Measurements from ENCODE around the gene RBMXL2. TPM values are rescaled to one million over a fixed set of nuclear protein-coding genes. Genes with fewer than 3 reads are reported as not detected.

RBMXL2 gene
- total RNA-seq, 1 donor from 2014 or later, result not detected

DNA sequence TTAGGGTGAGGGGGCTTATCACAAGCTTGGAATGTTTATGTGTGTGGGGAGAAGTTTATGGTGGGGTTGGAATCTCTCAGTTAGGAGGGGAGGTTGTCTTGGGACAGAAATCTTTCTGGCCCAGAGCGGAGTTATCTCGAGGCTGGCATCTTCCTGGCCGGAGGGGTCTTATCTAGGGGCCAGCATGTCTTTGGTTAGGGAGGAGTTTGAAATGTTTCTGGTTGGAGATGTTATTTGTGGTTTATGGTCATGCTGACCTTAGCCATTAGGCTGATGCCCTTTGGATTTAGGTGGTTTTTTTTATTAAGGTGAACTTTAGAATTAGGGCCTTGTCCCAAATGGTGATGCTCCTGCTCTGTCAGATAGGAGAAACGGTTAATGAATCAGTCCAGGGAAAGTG lies 7.9 kb upstream of the RBMXL2 start:
- TF ChIP-seq, protein P1, sequence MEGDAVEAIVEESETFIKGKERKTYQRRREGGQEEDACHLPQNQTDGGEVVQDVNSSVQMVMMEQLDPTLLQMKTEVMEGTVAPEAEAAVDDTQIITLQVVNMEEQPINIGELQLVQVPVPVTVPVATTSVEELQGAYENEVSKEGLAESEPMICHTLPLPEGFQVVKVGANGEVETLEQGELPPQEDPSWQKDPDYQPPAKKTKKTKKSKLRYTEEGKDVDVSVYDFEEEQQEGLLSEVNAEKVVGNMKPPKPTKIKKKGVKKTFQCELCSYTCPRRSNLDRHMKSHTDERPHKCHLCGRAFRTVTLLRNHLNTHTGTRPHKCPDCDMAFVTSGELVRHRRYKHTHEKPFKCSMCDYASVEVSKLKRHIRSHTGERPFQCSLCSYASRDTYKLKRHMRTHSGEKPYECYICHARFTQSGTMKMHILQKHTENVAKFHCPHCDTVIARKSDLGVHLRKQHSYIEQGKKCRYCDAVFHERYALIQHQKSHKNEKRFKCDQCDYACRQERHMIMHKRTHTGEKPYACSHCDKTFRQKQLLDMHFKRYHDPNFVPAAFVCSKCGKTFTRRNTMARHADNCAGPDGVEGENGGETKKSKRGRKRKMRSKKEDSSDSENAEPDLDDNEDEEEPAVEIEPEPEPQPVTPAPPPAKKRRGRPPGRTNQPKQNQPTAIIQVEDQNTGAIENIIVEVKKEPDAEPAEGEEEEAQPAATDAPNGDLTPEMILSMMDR (IDR thresholded peaks at IDR 0.05), result no peak
- Histone ChIP-seq H3K36me3 (no peaks in the 10 kb centered on the region), H3K4me1 (no peaks in the 10 kb centered on the region), H3K27ac (no peak overlapping the region), H3K4me3 (no peak overlapping the region), H3K9me3 (no peaks in the 10 kb centered on the region), H3K27me3 (ENCODE audit: low read depth) (peaks cover 6% of the 10 kb centered on the region)
- DNase-seq (no peak), ATAC-seq (no peak)
- intact Hi-C loops (cut with DNase I), result no loop called here

DNA sequence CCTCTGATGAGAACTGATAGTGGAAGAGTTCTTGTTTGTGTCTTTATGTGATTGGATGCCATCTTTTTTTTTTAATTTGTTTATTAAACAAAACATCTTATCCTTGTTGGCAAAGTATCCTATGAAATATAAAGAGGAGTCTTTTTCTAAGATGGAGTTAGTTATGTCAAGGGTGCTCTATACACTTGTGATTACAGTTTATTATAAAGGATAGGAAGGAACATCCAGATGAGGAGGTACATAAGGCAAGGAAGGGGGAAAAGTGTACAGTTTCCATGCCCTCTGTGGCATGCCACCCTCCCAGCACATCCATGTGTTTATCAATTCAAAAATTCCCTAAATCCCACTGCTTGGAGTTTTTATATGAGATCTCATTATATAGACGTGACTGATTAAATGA lies 7.4 kb upstream of the RBMXL2 start:
- no peak for DNase-seq
- intact Hi-C loops (cut with DNase I), result no loop called here

DNA sequence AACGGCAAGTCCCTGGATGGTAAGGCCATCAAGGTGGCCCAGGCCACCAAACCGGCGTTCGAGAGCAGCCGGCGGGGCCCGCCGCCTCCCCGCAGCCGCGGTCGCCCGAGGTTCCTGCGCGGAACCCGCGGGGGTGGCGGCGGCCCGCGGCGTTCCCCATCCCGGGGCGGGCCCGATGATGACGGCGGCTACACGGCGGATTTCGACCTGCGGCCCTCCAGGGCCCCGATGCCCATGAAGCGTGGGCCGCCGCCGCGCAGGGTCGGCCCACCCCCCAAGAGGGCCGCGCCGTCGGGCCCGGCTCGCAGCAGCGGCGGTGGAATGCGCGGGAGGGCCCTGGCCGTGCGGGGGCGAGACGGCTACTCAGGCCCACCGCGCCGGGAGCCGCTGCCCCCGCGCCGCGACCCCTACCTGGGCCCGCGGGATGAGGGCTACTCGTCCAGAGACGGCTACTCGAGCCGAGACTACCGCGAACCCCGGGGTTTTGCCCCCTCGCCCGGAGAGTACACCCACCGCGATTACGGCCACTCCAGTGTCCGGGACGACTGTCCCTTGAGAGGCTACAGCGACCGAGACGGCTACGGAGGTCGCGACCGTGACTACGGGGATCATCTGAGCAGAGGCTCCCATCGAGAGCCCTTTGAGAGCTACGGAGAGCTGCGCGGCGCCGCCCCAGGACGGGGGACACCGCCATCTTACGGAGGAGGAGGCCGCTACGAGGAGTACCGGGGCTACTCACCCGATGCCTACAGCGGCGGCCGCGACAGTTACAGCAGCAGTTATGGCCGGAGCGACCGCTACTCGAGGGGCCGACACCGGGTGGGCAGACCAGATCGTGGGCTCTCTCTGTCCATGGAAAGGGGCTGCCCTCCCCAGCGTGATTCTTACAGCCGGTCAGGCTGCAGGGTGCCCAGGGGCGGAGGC lies 792 bp downstream of the RBMXL2 start:
- no peak for ATAC-seq
- TF ChIP-seq, protein P1 (IDR thresholded peaks at IDR 0.05), result no peak
- intact Hi-C loops (cut with DNase I), result no loop called here

More for the DNA sequence above, 7.4 kb upstream of the RBMXL2 start:
- Histone ChIP-seq H3K27ac (no peak overlapping the region), H3K4me3 (no peak overlapping the region), H3K9me3 (no peaks in the 10 kb centered on the region), H3K27me3 (ENCODE audit: low read depth) (peaks cover 6% of the 10 kb centered on the region), H3K36me3 (no peaks in the 10 kb centered on the region), H3K4me1 (no peaks in the 10 kb centered on the region)
- TF ChIP-seq, protein P1 (IDR thresholded peaks at IDR 0.05), result no peak
- no peak for ATAC-seq

DNA sequence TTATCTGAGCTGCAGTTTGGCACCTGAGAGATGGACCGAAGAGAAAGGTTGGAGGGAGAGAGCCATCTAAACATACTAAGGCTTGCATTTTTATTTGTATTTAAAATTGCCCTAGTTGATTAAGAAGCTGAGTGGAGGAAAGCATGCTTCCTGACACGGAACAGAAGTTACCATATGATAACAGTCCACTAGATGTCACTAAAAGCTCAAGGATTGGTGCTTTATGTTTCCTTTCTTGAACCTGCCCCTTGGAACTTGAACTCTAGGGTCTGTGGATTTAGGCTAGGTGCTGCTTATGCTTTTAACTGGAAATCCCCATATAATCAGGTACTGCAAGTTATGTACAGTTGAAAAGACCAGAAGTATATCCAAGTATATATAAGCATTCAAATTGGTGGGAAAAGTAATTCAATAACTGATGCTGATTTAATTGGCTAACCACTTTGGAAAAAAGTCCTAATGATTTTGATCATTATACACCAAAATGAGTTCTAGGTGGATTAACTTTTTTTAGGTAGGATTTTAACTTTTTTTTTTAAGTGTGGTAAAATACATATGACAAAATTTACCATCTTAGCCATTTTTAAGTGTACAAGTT lies 9.5 kb downstream of the RBMXL2 start:
- peak; percentile 53 to 63 for ATAC-seq
- no peak overlapping the region for H3K27ac ChIP-seq
- intact Hi-C loops (cut with DNase I), result no loop called here

More for the DNA sequence above, 792 bp downstream of the RBMXL2 start:
- H3K27ac ChIP-seq, result no peak overlapping the region
- no peaks in the 10 kb centered on the region for H3K4me1 ChIP-seq
- H3K36me3 ChIP-seq, result no peaks in the 10 kb centered on the region
- no peak overlapping the region for H3K4me3 ChIP-seq
- H3K27me3 ChIP-seq (ENCODE audit: low read depth), result no peaks in the 10 kb centered on the region
- no peak for DNase-seq
- H3K9me3 ChIP-seq, result no peaks in the 10 kb centered on the region

DNA sequence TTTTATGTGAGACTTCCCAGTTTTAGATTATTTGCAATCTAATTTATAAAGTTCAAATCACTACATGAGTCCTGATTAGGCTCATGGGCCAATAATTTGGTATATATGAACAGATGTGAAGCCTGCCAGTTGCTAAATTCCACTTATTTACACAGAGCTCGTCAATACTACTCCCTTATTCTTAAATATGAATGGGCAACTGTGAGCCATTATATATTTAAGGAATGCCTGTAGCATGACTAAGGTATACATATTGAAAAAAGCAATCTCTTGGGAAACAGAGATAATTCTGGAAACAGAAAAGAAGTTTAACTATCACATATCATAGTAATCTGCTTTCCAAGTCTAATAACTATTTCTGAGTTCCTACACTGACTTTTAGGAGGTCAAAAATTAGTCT lies 27.0 kb downstream of the RBMXL2 start:
- DNase-seq (no peak), ATAC-seq (no peak)
- Histone ChIP-seq H3K27me3 (ENCODE audit: low read depth) (no peaks in the 10 kb centered on the region), H3K36me3 (no peaks in the 10 kb centered on the region), H3K4me1 (no peaks in the 10 kb centered on the region), H3K4me3 (no peak overlapping the region), H3K9me3 (no peaks in the 10 kb centered on the region), H3K27ac (no peak overlapping the region)
- intact Hi-C loops (cut with DNase I), result no loop called here
- TF ChIP-seq, protein P1 (IDR thresholded peaks at IDR 0.05), result no peak

More for the DNA sequence above, 9.5 kb downstream of the RBMXL2 start:
- no peak overlapping the region for H3K4me3 ChIP-seq
- H3K36me3 ChIP-seq, result no peaks in the 10 kb centered on the region
- no peaks in the 10 kb centered on the region for H3K4me1 ChIP-seq
- no peaks in the 10 kb centered on the region for H3K27me3 ChIP-seq (ENCODE audit: low read depth)
- TF ChIP-seq, protein P1 (IDR thresholded peaks at IDR 0.05), result peak; percentile 65
- no peaks in the 10 kb centered on the region for H3K9me3 ChIP-seq
- no peak for DNase-seq

All from lower lobe of right lung (tissue), 2 donors.